ENCODE results near the gene KRT20.

- no peak for TF ChIP-seq CTCF (IDR thresholded peaks at IDR 0.05 in 2 of 3, conservative IDR thresholded peaks at IDR 0.05 in 1 of 3; ENCODE audit: borderline replicate concordance in 1 of 3, insufficient read depth in 1 of 3, low read depth in 2 of 3, low read length in 2 of 3)
- no peak for TF ChIP-seq CBX3 (IDR thresholded peaks at IDR 0.05; ENCODE audit: low read depth)
- TF ChIP-seq CEBPB (IDR thresholded peaks at IDR 0.05; ENCODE audit: low read depth): no peak
- no peak for TF ChIP-seq POLR2A (IDR thresholded peaks at IDR 0.05; ENCODE audit: borderline replicate concordance, extremely low read depth, insufficient read depth, insufficient read length)
- TF ChIP-seq YY1 (IDR thresholded peaks at IDR 0.05; ENCODE audit: extremely low read depth, insufficient replicate concordance, low read depth, low read length): no peak
- TF ChIP-seq EZH2 (IDR thresholded peaks at IDR 0.05): no peak
- no peak for TF ChIP-seq POLR2AphosphoS5 (IDR thresholded peaks at IDR 0.05; ENCODE audit: low read depth, low read length)
- no peak for TF ChIP-seq MAX (IDR thresholded peaks at IDR 0.05)
- no peak for TF ChIP-seq SIN3A (IDR thresholded peaks at IDR 0.05; ENCODE audit: low read depth)
- TF ChIP-seq ZBTB33 (IDR thresholded peaks at IDR 0.05; ENCODE audit: extremely low read depth, insufficient replicate concordance, low read length): no peak
- no peak for TF ChIP-seq ZFX (IDR thresholded peaks at IDR 0.05)
- no peak for TF ChIP-seq FOSL1 (IDR thresholded peaks at IDR 0.05; ENCODE audit: low read depth)
- TF ChIP-seq EGR1 (IDR thresholded peaks at IDR 0.05; ENCODE audit: low read depth): no peak
- no peak for TF ChIP-seq ZNF274 (IDR thresholded peaks at IDR 0.05; ENCODE audit: low read depth, low read length)
Observed at GRCh38 chr17:40886090-40886489, 1.0 kb upstream of the KRT20 start.

Measured in HCT116 (cell line).